ENCODE results near the gene RORC.
"Not testable (repeated sequence)": the region's sequence is repeated elsewhere in the genome, so short reads cannot be mapped to it uniquely, and the experiment has no call there.

Gene RORC

GRCh38 chr1:151769270-151769669 lies 62.3 kb downstream of the RORC start:
- H3K36me3 ChIP-seq (ENCODE audit: control insufficient read depth, insufficient read depth, low read length); H3K9me3 ChIP-seq (ENCODE audit: control insufficient read depth, low read length); H3K27ac ChIP-seq (ENCODE audit: low read depth, low read length, severe bottlenecking); H3K4me1 ChIP-seq (ENCODE audit: control insufficient read depth, insufficient read depth, low read length, poor library complexity, severe bottlenecking); H3K4me3 ChIP-seq (ENCODE audit: extremely low read depth, insufficient read depth, low read length, poor library complexity, severe bottlenecking): not testable (repeated sequence)
- WGBS, 2 experiments (ENCODE audit: insufficient coverage in 2 of 2), result 89 to 92% methylated on average over 12 to 14 of the region's 34 CpGs

- not testable (repeated sequence) for H3K4me3 ChIP-seq (ENCODE audit: extremely low read depth, insufficient read depth, low read length, poor library complexity, severe bottlenecking); H3K9me3 ChIP-seq (ENCODE audit: control insufficient read depth, low read length); H3K36me3 ChIP-seq (ENCODE audit: control insufficient read depth, insufficient read depth, low read length); H3K27ac ChIP-seq (ENCODE audit: low read depth, low read length, severe bottlenecking); H3K4me1 ChIP-seq (ENCODE audit: control insufficient read depth, insufficient read depth, low read length, poor library complexity, severe bottlenecking)
- 83 to 100% methylated on average over 1 of the region's 7 CpGs for WGBS, 2 experiments (ENCODE audit: insufficient coverage in 2 of 2)
Measured at GRCh38 chr1:151768351-151769066, 63.1 kb downstream of the RORC start.

- H3K27ac ChIP-seq (ENCODE audit: low read depth, low read length, severe bottlenecking), result peak overlapping the region; percentile 57
- 85 to 89% methylated on average over 9 to 10 of the region's 10 CpGs for WGBS, 2 experiments (ENCODE audit: insufficient coverage in 2 of 2)
- no peaks in the 10 kb centered on the region for H3K9me3 ChIP-seq (ENCODE audit: control insufficient read depth, low read length)
- H3K36me3 ChIP-seq (ENCODE audit: control insufficient read depth, insufficient read depth, low read length), result peaks cover 33% of the 10 kb centered on the region
- H3K4me3 ChIP-seq (ENCODE audit: extremely low read depth, insufficient read depth, low read length, poor library complexity, severe bottlenecking), result peak overlapping the region; percentile 89
- peaks cover 7% of the 10 kb centered on the region for H3K4me1 ChIP-seq (ENCODE audit: control insufficient read depth, insufficient read depth, low read length, poor library complexity, severe bottlenecking)
Measured at GRCh38 chr1:151763990-151764389, 67.6 kb downstream of the RORC start.

- Histone ChIP-seq H3K4me3 (ENCODE audit: extremely low read depth, insufficient read depth, low read length, poor library complexity, severe bottlenecking) (peak within 1 kb of the TSS; percentile 89), H3K27ac (ENCODE audit: low read depth, low read length, severe bottlenecking) (peak within 1 kb of the TSS; percentile 79), H3K4me1 (ENCODE audit: control insufficient read depth, insufficient read depth, low read length, poor library complexity, severe bottlenecking) (peaks cover 7% of the 10 kb centered on the region), H3K9me3 (ENCODE audit: control insufficient read depth, low read length) (no peaks in the 10 kb centered on the region), H3K36me3 (ENCODE audit: control insufficient read depth, insufficient read depth, low read length) (peaks cover 39% of the 10 kb centered on the region)
- 0 to 1% methylated on average over 51 to 57 of the region's 68 CpGs for WGBS, 2 experiments (ENCODE audit: insufficient coverage in 2 of 2)
Measured at GRCh38 chr1:151762941-151763921, 68.4 kb downstream of the RORC start, which contains the start of gene MRPL9. TSS of gene MRPL9 (minus strand) at chr1:151763496. CDS start at chr1:151763479, 17 bp downstream.

- Histone ChIP-seq H3K9me3 (ENCODE audit: control insufficient read depth, low read length) (no peaks in the 10 kb centered on the region), H3K27ac (ENCODE audit: low read depth, low read length, severe bottlenecking) (no peak overlapping the region), H3K4me1 (ENCODE audit: control insufficient read depth, insufficient read depth, low read length, poor library complexity, severe bottlenecking) (peaks cover 7% of the 10 kb centered on the region), H3K36me3 (ENCODE audit: control insufficient read depth, insufficient read depth, low read length) (peaks cover 41% of the 10 kb centered on the region), H3K4me3 (ENCODE audit: extremely low read depth, insufficient read depth, low read length, poor library complexity, severe bottlenecking) (no peak overlapping the region)
- WGBS, 2 experiments (ENCODE audit: insufficient coverage in 2 of 2), result 83 to 90% methylated on average over 3 of the region's 7 CpGs
Measured at GRCh38 chr1:151760597-151761385, 70.8 kb downstream of the RORC start.

- Histone ChIP-seq H3K9me3 (ENCODE audit: control insufficient read depth, low read length) (no peaks in the 10 kb centered on the region), H3K4me3 (ENCODE audit: extremely low read depth, insufficient read depth, low read length, poor library complexity, severe bottlenecking) (no peak overlapping the region), H3K4me1 (ENCODE audit: control insufficient read depth, insufficient read depth, low read length, poor library complexity, severe bottlenecking) (peaks cover 7% of the 10 kb centered on the region), H3K36me3 (ENCODE audit: control insufficient read depth, insufficient read depth, low read length) (peaks cover 41% of the 10 kb centered on the region), H3K27ac (ENCODE audit: low read depth, low read length, severe bottlenecking) (no peak overlapping the region)
Measured at GRCh38 chr1:151759241-151759640, 72.4 kb downstream of the RORC start.

- Histone ChIP-seq H3K27ac (ENCODE audit: low read depth, low read length, severe bottlenecking) (no peak overlapping the region), H3K4me1 (ENCODE audit: control insufficient read depth, insufficient read depth, low read length, poor library complexity, severe bottlenecking) (no peaks in the 10 kb centered on the region), H3K9me3 (ENCODE audit: control insufficient read depth, low read length) (no peaks in the 10 kb centered on the region), H3K4me3 (ENCODE audit: extremely low read depth, insufficient read depth, low read length, poor library complexity, severe bottlenecking) (no peak overlapping the region), H3K36me3 (ENCODE audit: control insufficient read depth, insufficient read depth, low read length) (peaks cover 30% of the 10 kb centered on the region)
- 100% methylated on average over 1 of the region's 1 CpG for WGBS, 2 experiments (ENCODE audit: insufficient coverage in 2 of 2)
Measured at GRCh38 chr1:151756291-151756690, 75.3 kb downstream of the RORC start.
